IgD-negative memory B cell (primary cell): ENCODE results near the gene CFAP77. TPM values are rescaled to one million over a fixed set of nuclear protein-coding genes. Genes with fewer than 3 reads are reported as not detected.
A peak's percentile ranks its signal among the peaks of the same experiment; 100 is the strongest.

ENCODE experiments used
- H3K27ac Mint-ChIP-seq, 3 donors: one replicate each; pipeline ENCODE4 v1.8.0; 2020 to 2022; ENCODE audit warnings: mild to moderate bottlenecking in 3 of 3, mixed read lengths in 3 of 3, moderate library complexity in 1 of 3
- H3K27me3 Mint-ChIP-seq: one replicate; pipeline ENCODE4 v1.8.0; 2021; ENCODE audit warnings: mixed read lengths
- H3K36me3 Mint-ChIP-seq: one replicate; pipeline ENCODE4 v1.8.0; 2020; ENCODE audit warnings: mild to moderate bottlenecking, mixed read lengths
- H3K4me1 Mint-ChIP-seq, 3 donors: one replicate each; pipeline ENCODE4 v1.8.0; 2020 to 2022; ENCODE audit warnings: mixed read lengths in 3 of 3, mild to moderate bottlenecking in 1 of 3
- H3K4me3 Mint-ChIP-seq, 4 donors: one replicate each; pipeline ENCODE4 v1.8.0; 2020 to 2022; ENCODE audit warnings: mild to moderate bottlenecking in 4 of 4, mixed read lengths in 4 of 4, moderate library complexity in 3 of 4
- H3K9me3 Mint-ChIP-seq, 3 donors: one replicate each; pipeline ENCODE4 v1.8.0; 2020 to 2021; ENCODE audit warnings: mixed read lengths in 3 of 3, mild to moderate bottlenecking in 1 of 3
- polyA plus RNA-seq: library from polyadenylated mRNA; unstranded; fragments of 300-500 nt; fragmentation: Illumina TruSeq; gene quantifications from one replicate; pipeline ENCODE4 v1.2.3, GENCODE V29; 2021

CFAP77 gene
- polyA plus RNA-seq, 1 donor from 2014 or later: not detected

GRCh38 chr9:132390966-132391365 lies 19.0 kb upstream of the CFAP77 start:
- Mint-ChIP-seq H3K4me1 (peaks cover 0 to 5% (median under 1%) of the 10 kb centered on the region in 3 donors), H3K27me3 (no peaks in the 10 kb centered on the region), H3K4me3 (peak overlapping the region in 1 of 4 donors; percentile 32), H3K27ac (no peak overlapping the region), H3K36me3 (peaks cover 5% of the 10 kb centered on the region), H3K9me3 (no peaks in the 10 kb centered on the region)

DNA sequence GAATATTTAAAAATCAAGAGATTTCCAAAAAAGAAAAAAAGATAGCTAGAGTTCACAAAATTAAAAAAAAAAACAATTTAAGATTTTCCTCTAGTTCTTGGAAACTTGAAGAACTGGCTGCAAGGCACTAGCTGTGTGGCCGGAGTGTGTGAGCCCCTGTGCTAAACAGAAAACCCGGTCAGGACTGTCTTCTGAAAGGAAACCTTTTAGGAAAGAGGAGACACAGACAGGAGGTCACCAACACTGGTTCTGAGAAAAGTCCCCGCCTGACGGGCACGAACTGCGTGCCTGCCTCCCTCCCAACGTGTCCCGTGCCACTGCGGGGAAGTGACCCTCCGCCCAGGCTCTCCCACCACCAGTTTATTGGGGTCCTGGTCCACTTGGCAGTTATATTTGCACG lies 18.6 kb upstream of the CFAP77 start:
- H3K9me3 Mint-ChIP-seq: no peaks in the 10 kb centered on the region
- H3K27ac Mint-ChIP-seq: peak overlapping the region in 1 of 3 donors; percentile 67
- no peak overlapping the region for H3K4me3 Mint-ChIP-seq
- peaks cover 0 to 3% (median 0%) of the 10 kb centered on the region in 3 donors for H3K4me1 Mint-ChIP-seq
- H3K36me3 Mint-ChIP-seq: peaks cover 5% of the 10 kb centered on the region
- no peaks in the 10 kb centered on the region for H3K27me3 Mint-ChIP-seq

DNA sequence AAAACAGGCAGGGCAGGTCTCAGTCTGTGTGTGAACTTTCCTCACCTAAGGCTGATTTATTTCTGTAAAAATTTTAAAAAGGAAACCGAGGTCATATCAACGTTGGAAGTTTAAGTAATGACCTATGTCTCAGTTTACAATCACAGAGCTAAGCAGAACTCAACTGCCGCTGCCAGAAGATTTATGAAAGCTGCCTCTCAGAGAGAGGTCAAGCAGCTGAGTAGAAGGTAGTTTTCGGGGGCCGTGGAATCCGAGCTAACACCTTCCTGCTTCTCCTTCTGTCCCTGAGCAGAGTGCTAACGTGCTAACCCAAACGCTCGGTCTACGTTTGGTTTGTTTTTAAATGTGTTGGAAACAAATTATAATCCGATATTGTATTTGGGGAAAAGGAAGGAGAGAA lies 14.5 kb upstream of the CFAP77 start:
- H3K27me3 Mint-ChIP-seq: no peaks in the 10 kb centered on the region
- no peak overlapping the region for H3K4me3 Mint-ChIP-seq
- H3K9me3 Mint-ChIP-seq: no peaks in the 10 kb centered on the region
- H3K27ac Mint-ChIP-seq: no peak overlapping the region
- peaks cover 5 to 11% (median 7%) of the 10 kb centered on the region in 3 donors for H3K4me1 Mint-ChIP-seq
- H3K36me3 Mint-ChIP-seq: peaks cover 2% of the 10 kb centered on the region

GRCh38 chr9:132401824-132402223 lies 8.2 kb upstream of the CFAP77 start:
- H3K4me1 Mint-ChIP-seq: peaks cover 25 to 29% (median 28%) of the 10 kb centered on the region in 3 donors
- H3K27ac Mint-ChIP-seq: no peak overlapping the region

DNA sequence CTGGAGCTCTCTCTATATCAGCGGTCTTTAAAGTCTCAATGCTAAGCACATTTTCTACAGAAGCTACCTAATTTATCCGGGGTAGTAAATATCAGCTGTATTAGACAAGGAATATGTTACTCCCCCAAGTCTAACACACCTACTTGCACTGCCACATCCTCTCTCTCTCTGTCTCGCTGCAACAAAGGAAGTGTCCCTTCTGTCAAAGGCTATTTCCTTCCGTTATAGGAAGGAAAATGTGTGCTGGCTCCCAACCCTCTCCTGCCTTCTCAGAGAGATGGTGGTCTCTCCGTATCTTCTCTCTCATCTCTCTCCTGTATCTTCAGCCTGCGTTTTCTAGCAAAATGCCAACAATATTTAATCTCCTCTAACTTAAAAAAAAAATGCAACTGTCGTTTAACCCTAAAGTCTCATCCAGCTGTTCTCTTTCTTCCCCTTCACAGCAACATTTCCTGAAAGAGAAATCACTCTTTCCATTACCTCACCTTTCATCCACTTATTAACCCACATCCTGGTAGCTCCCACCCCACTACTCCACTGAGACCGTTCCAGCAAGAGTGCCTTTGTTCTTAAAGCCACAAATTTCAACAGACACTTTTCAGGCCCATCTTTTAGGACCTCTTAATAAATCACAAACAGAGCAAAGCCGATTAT lies 5.7 kb upstream of the CFAP77 start:
- Mint-ChIP-seq H3K9me3 (no peaks in the 10 kb centered on the region), H3K27ac (peak overlapping the region in 2 of 3 donors; percentile 3 to 75), H3K36me3 (no peaks in the 10 kb centered on the region), H3K4me1 (peaks cover 24 to 27% (median 25%) of the 10 kb centered on the region in 3 donors), H3K4me3 (peak overlapping the region; percentile 10 to 74 (median 61)), H3K27me3 (no peaks in the 10 kb centered on the region)

More at GRCh38 chr9:132401824-132402223, 8.2 kb upstream of the CFAP77 start:
- H3K36me3 Mint-ChIP-seq: no peaks in the 10 kb centered on the region
- H3K4me3 Mint-ChIP-seq: peak overlapping the region in 2 of 4 donors; percentile 23 to 70
- no peaks in the 10 kb centered on the region for H3K27me3 Mint-ChIP-seq
- H3K9me3 Mint-ChIP-seq: no peaks in the 10 kb centered on the region

GRCh38 chr9:132406554-132407122 lies 3.4 kb upstream of the CFAP77 start, which contains the start of gene TTF1:
Gene TTF1, minus strand, starts transcription at chr9:132406840. Its CDS starts 4,019 bp downstream, at chr9:132402821.
- peak within 1 kb of the TSS; percentile 86 to 96 (median 93) for H3K4me3 Mint-ChIP-seq
- H3K9me3 Mint-ChIP-seq: no peaks in the 10 kb centered on the region
- peaks cover 1% of the 10 kb centered on the region for H3K36me3 Mint-ChIP-seq
- H3K27ac Mint-ChIP-seq: peak within 1 kb of the TSS; percentile 88 to 94 (median 90)
- H3K4me1 Mint-ChIP-seq: peaks cover 34 to 39% (median 38%) of the 10 kb centered on the region in 3 donors
- H3K27me3 Mint-ChIP-seq: no peaks in the 10 kb centered on the region

GRCh38 chr9:132407196-132407595 lies 2.8 kb upstream of the CFAP77 start:
- H3K36me3 Mint-ChIP-seq: peaks cover 1% of the 10 kb centered on the region
- H3K4me1 Mint-ChIP-seq: peaks cover 38 to 42% (median 41%) of the 10 kb centered on the region in 3 donors
- H3K27me3 Mint-ChIP-seq: peaks cover 4% of the 10 kb centered on the region
- peak overlapping the region; percentile 41 to 94 (median 89) for H3K4me3 Mint-ChIP-seq
- H3K27ac Mint-ChIP-seq: peak overlapping the region; percentile 57 to 94 (median 90)
- H3K9me3 Mint-ChIP-seq: no peaks in the 10 kb centered on the region

DNA sequence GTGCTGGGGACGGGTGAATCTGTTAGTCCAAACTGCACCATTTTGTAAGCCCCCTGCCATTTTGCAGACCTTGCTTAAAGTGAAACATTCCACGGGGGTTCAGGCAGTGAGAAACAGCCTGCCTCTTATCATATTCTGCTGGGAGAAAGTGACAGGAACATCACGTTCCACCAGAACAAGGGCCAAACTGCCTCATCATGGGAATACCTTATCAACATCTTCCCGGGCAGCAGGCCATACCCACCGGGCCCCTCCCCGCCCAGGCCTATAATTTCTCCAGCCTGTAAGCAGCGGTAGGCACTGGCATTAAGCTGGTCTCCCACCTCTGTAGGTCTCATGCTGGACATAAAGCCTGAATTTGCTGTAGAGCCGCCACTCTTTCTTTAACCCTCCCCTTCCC lies 1.5 kb upstream of the CFAP77 start:
- no peaks in the 10 kb centered on the region for H3K9me3 Mint-ChIP-seq
- peak overlapping the region in 1 of 4 donors; percentile 86 for H3K4me3 Mint-ChIP-seq
- H3K36me3 Mint-ChIP-seq: peaks cover 1% of the 10 kb centered on the region
- peak overlapping the region in 1 of 3 donors; percentile 36 for H3K27ac Mint-ChIP-seq
- H3K27me3 Mint-ChIP-seq: peaks cover 8% of the 10 kb centered on the region
- peaks cover 38 to 42% (median 41%) of the 10 kb centered on the region in 3 donors for H3K4me1 Mint-ChIP-seq

DNA sequence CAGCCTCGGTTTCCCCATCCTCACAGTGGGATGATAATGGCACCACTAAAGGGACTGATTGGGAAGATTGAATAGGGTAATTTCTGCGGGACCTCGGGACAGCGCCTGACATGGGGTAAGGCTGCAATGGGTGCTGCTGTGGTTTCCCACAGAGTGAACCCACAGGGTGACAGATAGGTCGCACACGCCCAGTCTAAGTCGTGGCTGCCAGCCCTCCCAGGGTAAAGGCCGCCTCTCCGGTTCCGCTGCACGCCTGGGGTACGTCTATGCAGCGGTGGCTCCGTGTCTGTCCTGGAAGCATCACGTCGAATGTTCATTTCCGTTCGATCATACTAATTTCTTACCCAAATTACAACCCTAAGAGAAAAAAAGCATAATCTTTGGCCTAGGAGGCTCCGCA lies 631 bp downstream of the CFAP77 start:
- Mint-ChIP-seq H3K4me1 (peaks cover 23 to 30% (median 25%) of the 10 kb centered on the region in 3 donors), H3K36me3 (peaks cover 1% of the 10 kb centered on the region), H3K4me3 (peak overlapping the region; percentile 70 to 92 (median 88)), H3K9me3 (no peaks in the 10 kb centered on the region), H3K27ac (peak overlapping the region; percentile 31 to 97 (median 90)), H3K27me3 (peaks cover 25% of the 10 kb centered on the region)

DNA sequence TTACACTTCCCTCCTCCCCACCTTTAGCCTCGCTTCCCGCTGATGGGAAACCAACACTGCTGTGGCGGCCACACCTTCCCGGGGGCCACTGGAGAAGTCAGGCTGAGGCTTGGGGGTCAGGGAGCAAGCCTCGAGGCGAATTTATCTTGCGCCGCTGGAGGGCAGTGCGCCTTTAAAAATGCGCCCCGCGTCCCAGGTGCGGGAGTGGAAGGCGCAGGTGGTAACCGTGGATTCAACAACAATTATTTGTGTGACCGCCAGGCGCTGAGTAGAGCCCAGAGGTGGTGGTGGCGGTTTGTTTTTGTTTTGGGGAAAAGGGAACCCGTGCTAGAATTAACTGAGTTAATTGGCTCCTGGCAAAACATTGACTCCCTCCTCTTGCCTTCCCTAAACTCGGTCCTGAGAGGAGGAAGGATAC lies 1.1 kb downstream of the CFAP77 start:
- peaks cover 25% of the 10 kb centered on the region for H3K27me3 Mint-ChIP-seq

GRCh38 chr9:132412089-132412488 lies 2.1 kb downstream of the CFAP77 start:
- H3K9me3 Mint-ChIP-seq: no peaks in the 10 kb centered on the region
- peak overlapping the region in 1 of 4 donors; percentile 73 for H3K4me3 Mint-ChIP-seq
- H3K27me3 Mint-ChIP-seq: peaks cover 25% of the 10 kb centered on the region
- H3K4me1 Mint-ChIP-seq: peaks cover 13 to 21% (median 18%) of the 10 kb centered on the region in 3 donors
- H3K27ac Mint-ChIP-seq: peak overlapping the region in 1 of 3 donors; percentile 97
- peaks cover 1% of the 10 kb centered on the region for H3K36me3 Mint-ChIP-seq

More for the DNA sequence above, 1.1 kb downstream of the CFAP77 start:
- Mint-ChIP-seq H3K4me3 (peak overlapping the region; percentile 70 to 92 (median 88)), H3K27ac (peak overlapping the region; percentile 31 to 97 (median 90)), H3K36me3 (peaks cover 1% of the 10 kb centered on the region), H3K9me3 (no peaks in the 10 kb centered on the region), H3K4me1 (peaks cover 19 to 26% (median 24%) of the 10 kb centered on the region in 3 donors)

DNA sequence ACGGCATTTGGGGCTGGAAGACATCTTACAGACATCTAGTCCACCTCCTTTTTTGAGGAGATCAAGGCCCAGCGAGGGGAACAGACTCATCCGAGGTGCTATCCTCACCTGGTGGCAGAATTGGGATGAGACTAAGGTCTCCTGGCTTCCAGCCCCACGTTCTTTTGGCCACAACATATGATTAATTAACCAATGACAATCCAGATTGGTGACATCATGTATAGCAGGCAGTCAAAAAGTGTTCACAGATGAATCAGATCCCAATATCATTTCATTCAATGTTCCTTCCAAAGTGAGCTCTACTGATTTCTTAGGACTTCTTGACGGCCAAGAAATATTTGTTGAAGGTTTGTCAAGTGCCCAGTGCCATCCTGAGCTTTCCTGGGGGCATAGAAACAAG lies 3.9 kb downstream of the CFAP77 start:
- peaks cover 37% of the 10 kb centered on the region for H3K27me3 Mint-ChIP-seq
- H3K36me3 Mint-ChIP-seq: peaks cover 1% of the 10 kb centered on the region

GRCh38 chr9:132414731-132415130 lies 4.7 kb downstream of the CFAP77 start:
- Mint-ChIP-seq H3K36me3 (peaks cover 3% of the 10 kb centered on the region), H3K4me3 (no peak overlapping the region), H3K4me1 (peaks cover 12 to 14% (median 13%) of the 10 kb centered on the region in 3 donors), H3K27me3 (peaks cover 40% of the 10 kb centered on the region), H3K9me3 (no peaks in the 10 kb centered on the region), H3K27ac (no peak overlapping the region)

More for the DNA sequence above, 3.9 kb downstream of the CFAP77 start:
- no peaks in the 10 kb centered on the region for H3K9me3 Mint-ChIP-seq
- no peak overlapping the region for H3K4me3 Mint-ChIP-seq
- H3K27ac Mint-ChIP-seq: no peak overlapping the region
- peaks cover 13 to 17% (median 15%) of the 10 kb centered on the region in 3 donors for H3K4me1 Mint-ChIP-seq

DNA sequence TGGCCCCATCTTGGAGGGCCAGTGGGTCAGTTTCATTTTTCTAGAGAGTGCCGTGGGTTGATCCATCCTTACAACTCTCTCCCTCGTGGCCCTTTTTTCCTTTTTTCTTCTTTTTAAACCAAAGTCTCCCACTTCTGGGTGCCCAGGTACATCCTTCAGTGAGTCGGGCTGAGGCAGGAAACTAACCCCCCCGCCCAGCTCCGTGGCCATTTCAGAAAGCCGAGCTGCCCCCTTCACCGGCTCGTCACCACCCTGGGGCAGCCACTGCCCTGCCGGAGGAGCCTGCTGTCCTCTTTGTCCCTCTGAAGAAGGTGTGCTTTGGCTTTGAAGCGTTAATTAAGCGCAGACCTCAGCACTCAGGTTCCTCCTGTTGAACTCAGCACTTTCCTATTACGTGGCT lies 5.2 kb downstream of the CFAP77 start:
- no peak overlapping the region for H3K27ac Mint-ChIP-seq
- H3K4me1 Mint-ChIP-seq: peaks cover 11 to 13% (median 13%) of the 10 kb centered on the region in 3 donors
- H3K27me3 Mint-ChIP-seq: peaks cover 40% of the 10 kb centered on the region
- no peak overlapping the region for H3K4me3 Mint-ChIP-seq
- H3K9me3 Mint-ChIP-seq: peaks cover 0 to 3% (median 0%) of the 10 kb centered on the region in 3 donors
- peaks cover 3% of the 10 kb centered on the region for H3K36me3 Mint-ChIP-seq

GRCh38 chr9:132418726-132419363 lies 8.8 kb downstream of the CFAP77 start:
- Mint-ChIP-seq H3K27me3 (peaks cover 41% of the 10 kb centered on the region), H3K36me3 (peaks cover 1% of the 10 kb centered on the region), H3K27ac (no peak overlapping the region), H3K4me3 (no peak overlapping the region), H3K9me3 (peaks cover 0 to 3% (median 0%) of the 10 kb centered on the region in 3 donors), H3K4me1 (no peaks in the 10 kb centered on the region)
